Upper lobe of left lung (tissue), 4 donors: Measurements from ENCODE around the gene SGCE.

Experiments
- EP300 ChIP-seq, 4 donors: sonication (generic); formaldehyde crosslinking; IDR thresholded peaks; one replicate each; pipeline ENCODE4 v1.5.1; 2017; ENCODE audit warnings: antibody characterized with exemption in 4 of 4, control low read depth in 2 of 4
- POLR2AphosphoS5 ChIP-seq, 2 donors: sonication (generic); formaldehyde crosslinking; IDR thresholded peaks; one replicate each; pipeline ENCODE4 v1.5.1; 2017; ENCODE audit warnings: antibody characterized with exemption in 2 of 2
- TF ChIP-seq, protein P1 (sequence below), 6 experiments: fragments of 450-650 bp in 4 of 6; fragments of 200-600 bp in 2 of 6; sonication (generic) in 2 of 6; IDR thresholded peaks; one replicate each; pipeline ENCODE4 v1.5.1; 2016 to 2019; ENCODE audit warnings: antibody characterized with exemption in 6 of 6

DNA sequence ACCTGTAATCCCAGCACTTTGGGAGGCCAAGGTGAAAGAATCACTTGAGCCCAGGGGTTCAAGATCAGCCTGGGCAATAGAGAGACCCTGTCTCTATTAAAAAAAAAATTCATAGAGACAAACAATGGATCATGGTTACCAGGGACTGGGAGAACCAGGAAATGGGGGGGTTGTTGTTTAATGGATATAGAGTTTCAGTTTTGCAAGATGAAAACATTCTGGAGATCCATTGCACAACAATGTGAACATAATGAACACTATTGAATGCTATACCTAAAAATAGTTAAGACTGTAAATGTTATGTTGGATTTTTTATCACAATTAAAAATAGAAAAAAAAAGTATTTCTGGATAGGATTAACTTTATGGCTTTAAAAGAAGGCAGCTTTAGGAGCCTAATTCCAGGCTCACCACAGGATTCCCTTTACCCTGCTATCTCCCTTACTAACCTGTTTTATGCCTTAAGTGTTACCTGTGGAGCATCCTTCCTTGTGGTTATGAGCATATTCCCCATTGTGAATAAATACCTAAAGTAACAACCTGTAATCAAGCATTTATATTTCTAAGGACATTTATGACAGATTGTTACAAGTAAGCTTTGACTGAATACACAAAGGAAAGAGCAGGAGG, 45.1 kb upstream of the SGCE start:
- TF ChIP-seq, protein P1, sequence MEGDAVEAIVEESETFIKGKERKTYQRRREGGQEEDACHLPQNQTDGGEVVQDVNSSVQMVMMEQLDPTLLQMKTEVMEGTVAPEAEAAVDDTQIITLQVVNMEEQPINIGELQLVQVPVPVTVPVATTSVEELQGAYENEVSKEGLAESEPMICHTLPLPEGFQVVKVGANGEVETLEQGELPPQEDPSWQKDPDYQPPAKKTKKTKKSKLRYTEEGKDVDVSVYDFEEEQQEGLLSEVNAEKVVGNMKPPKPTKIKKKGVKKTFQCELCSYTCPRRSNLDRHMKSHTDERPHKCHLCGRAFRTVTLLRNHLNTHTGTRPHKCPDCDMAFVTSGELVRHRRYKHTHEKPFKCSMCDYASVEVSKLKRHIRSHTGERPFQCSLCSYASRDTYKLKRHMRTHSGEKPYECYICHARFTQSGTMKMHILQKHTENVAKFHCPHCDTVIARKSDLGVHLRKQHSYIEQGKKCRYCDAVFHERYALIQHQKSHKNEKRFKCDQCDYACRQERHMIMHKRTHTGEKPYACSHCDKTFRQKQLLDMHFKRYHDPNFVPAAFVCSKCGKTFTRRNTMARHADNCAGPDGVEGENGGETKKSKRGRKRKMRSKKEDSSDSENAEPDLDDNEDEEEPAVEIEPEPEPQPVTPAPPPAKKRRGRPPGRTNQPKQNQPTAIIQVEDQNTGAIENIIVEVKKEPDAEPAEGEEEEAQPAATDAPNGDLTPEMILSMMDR (IDR thresholded peaks at IDR 0.05), result no peak
- TF ChIP-seq EP300 (IDR thresholded peaks at IDR 0.05), result no peak
- no peak for TF ChIP-seq POLR2AphosphoS5 (IDR thresholded peaks at IDR 0.05)
